Esophagus muscularis mucosa (tissue), 3 donors: ENCODE measurements around the gene SLC7A6.
"Not testable (repeated sequence)": the region's sequence is repeated elsewhere in the genome, so short reads cannot be mapped to it uniquely, and the experiment has no call there.

Experiments
- CTCF ChIP-seq, 3 experiments: fragments of 200-600 bp in 2 of 3; fragments of 450-650 bp in 1 of 3; sonication (generic) in 2 of 3; IDR thresholded peaks; one replicate each; pipeline ENCODE4 v1.5.1; 2017 to 2019; ENCODE audit warnings: antibody characterized with exemption in 3 of 3, mild to moderate bottlenecking in 2 of 3, moderate library complexity in 1 of 3
- POLR2AphosphoS5 ChIP-seq, 2 donors: sonication (generic); formaldehyde crosslinking; IDR thresholded peaks; one replicate each; pipeline ENCODE4 v1.6.1; 2017; ENCODE audit warnings: antibody characterized with exemption in 2 of 2

DNA sequence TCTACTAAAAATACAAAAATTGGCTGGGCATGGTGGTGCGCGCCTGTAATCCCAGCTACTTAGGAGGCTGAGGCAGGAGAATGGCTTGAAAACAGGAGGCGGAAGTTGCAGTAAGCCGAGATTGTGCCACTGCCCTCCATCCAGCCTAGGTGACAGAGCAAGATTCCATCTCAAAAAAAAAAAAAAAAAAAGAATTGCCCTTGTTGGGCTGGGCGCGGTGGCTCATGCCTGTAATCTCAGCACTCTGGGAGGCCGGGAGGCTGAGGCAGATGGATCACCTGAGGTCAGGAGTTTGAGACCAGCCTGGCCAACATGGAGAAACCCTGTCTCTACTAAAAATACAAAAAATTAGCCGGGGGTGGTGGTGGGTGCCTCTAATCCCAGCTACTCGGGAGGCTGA lies 24.5 kb downstream of the SLC7A6 start:
- TF ChIP-seq CTCF, POLR2AphosphoS5 (IDR thresholded peaks at IDR 0.05): not testable (repeated sequence)
